8988T (cell line): ENCODE results near the gene SMOC1.

Experiments
- DNase-seq: peaks from one replicate; pipeline ENCODE4 v3.0.0; 2011

Gene SMOC1

DNA sequence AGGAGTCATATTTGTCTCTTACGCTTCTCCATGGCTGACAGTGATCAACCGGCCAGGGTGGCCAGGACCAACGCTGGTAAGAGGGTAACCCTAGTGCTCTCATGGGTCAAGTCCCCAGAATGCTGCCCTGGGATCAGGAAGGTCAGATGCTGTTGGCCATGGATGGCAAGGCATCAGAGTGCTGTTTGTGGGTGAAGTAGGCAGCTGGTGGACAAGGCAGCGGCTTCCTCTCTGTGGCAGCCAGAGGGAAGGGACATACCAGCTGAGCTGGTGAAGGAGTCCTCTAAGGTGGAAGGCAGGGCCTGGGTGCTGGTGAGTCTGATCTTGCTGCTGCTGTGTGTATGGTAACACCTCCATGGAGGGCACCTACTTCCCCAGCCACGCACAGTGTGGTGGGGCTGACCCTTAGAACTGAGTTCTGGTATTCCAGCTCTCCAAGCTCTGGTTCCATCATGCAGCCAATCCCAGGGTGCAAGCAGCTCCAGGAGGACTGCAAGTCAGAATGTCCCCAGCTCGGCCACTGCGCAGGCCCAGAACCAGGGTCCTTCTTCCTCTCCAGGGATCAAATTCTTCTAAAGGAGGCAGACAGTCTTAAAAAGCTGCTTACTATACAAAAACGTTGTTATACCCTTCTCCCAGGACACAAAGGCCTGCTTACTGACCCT, 13.4 kb upstream of the SMOC1 start:
- no peak for DNase-seq

DNA sequence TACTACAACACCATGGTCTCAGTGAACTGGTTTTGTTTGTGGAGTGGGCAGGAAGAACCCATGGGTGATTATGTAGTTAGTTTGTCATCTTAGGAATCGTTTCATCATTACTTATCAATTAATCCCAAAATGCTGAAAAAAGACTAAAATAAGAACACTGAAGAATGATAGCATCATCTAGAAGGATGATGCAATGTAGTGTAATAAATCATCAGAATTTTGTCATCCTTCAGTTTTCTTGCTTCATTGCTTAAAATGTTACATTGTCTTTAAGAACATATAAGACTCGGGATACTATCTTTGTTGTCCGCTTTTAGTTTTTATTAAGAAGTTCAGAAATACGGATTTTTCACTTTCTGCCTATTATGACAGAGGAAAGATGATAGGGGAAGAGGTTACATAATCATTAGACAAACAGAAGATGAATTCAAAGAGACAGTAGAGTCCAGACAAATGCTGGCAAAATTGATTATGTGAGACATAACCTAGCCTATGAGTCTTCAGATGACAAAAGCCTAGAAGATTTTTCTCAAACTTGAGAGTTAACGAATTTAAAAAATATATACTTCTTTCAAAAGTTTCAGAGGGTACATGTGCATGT, 10.8 kb upstream of the SMOC1 start:
- no peak for DNase-seq

DNA sequence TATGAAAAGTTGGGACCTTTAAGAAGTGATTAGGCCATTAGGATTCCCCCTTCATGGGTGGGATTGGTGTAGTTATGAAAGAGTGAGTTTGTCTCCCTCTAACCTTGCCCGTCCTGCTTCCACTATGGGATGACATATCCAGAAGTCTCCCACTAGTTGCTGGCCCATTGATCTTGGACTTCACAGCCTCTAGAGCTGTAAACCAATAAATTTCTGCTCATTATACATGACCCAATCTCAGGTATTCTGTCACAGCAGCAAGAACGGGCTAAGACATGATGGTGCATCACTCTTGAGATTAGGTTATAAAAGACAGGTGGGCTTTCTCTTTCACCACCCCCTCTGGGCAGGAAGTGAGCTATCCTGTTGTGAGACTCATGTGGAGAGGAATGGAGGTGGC, 8.6 kb upstream of the SMOC1 start:
- DNase-seq: no peak

DNA sequence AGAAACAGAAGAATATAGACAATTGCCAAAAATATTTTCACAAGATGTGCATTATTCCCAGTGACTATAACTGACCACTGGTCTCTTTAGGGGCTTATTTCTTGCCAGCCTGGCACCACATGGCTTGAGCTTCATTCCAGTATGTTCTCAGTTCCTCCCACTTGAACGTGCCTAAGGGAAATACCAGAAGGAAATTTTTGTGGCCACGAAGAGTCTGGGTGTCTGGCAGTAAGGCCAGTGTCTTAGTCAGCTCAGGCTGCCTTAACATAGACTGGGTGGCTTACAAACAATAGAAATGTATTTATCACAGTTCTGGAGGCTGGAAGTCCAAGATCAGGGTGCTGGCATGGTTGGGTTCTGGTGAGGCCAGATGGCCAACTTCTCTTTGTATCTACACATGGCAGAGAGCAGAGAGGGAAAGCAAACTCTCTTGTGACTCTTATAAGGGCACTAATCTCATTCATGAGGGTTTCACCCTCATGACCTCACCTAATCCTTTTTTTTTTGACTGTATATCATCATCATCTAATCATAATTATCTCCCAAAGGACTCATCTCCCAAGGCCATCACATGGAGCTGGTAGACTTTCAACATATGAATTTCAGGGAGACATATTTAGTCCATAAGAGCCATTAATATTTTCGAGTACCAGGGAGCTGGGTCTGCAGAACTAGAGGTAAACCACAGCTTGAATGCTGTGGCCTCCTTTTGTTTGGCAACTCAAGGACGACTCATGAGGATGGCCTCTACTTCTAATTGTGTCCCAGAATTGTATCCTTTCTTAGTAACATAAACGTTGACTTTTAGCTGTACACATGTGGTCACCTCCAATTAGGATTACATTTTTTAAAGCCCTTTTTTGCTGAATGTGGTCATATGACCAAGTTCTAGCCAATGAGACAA, 5.1 kb upstream of the SMOC1 start:
- DNase-seq: no peak

DNA sequence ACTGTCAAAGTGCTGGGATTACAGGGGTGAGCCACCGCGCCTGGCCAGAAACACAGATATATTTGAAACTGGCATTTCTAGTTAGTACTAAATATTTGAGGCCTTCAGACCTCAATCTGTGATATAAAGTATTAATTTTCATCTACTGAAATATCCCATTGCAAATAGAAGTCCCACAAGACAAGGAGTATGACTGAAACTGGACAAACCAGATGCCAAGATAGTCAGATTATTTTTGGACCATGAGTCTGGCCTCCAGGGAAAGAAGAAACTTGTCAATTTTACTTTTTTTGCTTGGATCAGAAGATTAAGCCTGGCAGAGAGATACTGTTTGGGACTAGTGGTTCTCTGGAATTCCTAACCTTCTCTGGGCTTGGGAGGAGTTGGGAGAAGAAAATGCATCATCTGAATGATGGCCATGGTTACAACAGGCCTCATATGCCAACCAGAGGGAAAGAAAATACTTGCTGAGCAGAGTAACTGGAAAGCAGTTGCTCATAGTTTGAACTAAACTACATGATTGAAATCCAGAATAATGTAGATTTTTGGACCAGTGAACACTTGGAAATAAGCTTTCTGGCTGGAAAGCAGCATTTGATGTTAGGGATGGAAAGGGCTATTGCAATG, 2.9 kb upstream of the SMOC1 start:
- no peak for DNase-seq

DNA sequence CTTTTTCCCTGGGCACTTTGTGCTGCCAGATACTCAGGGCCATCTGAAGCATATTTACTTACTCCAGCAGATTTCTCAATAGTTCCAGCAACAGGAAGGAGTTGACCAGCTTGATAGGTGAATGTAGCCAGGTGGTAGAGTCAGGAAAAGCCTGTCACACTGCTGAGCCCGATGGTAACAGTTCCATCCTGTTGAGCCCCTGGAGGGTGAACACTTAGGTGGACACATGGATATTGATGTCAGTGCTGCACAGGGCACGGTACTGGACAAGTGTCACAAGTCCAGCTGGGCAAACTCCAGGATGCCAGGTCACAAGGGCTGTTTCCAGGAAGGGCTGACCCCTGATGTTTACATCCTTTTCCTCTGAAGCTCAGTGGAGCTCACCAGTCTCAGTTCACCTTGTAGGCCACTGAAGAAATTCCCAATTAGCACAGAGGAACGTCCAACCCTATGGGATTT, 2.3 kb upstream of the SMOC1 start:
- no peak for DNase-seq

DNA sequence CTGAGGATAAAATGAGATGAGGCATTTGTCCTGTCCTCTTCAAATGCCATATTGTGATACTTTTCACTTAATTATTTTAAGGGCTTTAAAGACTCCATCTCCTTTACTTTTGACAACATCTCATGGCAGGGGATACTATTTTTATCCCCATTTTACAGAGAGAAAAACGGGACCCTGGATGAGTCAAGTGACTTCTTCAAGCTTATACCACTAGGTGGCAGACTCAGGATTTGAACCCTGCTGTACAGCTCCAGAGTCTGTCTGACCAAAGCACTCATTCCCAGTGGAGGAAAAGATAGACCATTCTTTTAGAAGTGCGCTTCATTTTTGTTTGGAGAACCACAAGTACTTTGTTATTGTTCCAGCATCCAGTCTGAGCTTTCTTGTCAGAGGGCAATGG, 1.7 kb upstream of the SMOC1 start:
- peak; percentile 62 for DNase-seq

DNA sequence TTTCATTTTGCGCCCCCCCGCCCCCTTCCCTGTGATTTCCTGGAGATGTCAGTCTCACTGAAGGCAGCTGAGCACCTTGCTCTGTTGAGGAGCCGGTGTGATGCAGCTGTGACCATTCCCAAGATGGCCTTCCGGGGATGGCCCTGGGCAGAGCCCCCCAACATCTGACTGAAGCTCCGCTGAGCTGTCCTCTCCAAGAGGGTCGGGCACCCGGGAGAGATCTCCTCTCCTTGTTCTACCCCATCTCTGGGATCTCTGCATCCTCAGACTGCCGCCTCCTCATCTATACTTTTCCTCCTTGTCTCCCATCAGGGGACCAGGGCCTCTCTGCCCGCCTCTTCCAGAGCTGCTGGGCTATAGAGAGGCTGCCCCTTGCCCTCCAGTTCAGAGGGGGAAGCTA, 965 bp upstream of the SMOC1 start:
- DNase-seq: no peak

DNA sequence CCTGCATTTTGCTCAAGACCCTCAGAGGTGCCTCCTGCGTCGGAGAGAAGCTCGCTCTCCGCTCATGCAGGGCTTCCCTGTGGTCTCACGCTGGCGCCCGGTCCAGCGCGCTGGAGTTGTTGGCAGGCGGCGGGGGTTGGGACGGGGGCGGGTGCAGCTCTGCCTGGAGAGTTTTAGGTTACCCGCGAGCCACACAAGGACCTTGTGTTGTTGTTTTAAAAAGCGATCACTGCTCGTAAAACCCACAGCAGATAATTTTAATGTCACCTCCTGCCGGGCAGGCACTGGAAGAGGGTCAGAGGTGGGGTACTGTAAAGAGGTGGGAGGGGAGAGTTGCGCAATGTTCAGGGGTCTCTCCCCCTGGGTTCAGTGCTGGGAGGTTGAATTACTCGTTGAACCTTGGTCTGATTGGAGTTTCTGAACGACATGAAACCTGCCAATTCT, 850 bp downstream of the SMOC1 start:
- DNase-seq: no peak

DNA sequence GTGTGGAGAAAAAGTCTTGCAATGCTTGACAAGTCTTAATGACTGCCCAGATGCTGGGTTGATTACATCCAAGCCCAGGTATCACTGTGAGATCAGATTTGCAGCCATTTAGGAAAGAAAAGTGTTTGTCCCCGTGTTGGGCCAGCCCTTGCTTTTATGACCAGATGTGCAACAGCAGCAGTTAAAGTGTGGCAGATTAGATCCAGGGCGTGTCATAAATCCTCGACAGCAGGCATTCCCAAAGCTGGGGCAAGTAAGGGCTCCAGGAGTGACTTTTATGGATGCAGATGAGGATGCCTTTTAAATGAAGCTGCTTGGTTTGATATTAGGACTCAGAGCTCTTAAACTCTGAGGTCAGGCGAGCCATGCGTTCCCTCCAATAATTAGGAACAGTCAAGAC, 1.7 kb downstream of the SMOC1 start:
- DNase-seq: no peak

DNA sequence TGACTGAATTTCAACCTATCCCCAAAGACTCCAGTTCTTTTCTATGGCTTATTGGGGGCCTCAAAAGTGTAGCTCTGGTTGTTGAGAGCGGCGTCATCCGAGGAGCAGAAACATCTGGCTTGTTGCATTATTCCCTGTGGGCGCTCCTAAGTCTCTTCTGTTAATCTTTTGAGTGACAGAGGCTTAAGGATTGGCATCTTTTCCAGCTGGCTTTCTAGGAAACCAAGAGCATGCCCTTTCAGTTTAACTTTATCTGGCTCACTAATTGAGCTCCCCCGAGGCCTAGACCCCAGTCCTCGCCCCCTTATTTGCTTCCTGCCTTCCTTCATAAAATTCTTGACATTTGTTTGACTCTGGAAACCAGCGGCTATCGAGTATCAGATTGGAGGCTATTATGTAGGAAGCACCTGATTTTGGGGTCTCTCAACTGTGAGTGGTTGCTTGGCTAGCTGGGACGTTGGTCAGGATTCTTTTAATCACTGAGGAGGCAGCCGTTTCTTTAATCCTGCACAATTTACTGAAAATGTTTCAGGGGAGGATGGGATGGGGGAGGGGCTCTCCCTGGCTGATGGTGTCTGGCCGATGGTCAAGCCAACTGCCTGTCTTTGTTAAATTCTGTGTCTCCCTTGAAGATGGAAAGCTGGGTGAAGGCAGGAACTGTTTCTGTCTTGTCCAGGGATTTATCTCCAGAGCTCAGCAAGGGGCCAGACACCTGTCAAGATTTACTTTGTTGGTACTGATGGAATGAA, 3.1 kb downstream of the SMOC1 start:
- DNase-seq: no peak

DNA sequence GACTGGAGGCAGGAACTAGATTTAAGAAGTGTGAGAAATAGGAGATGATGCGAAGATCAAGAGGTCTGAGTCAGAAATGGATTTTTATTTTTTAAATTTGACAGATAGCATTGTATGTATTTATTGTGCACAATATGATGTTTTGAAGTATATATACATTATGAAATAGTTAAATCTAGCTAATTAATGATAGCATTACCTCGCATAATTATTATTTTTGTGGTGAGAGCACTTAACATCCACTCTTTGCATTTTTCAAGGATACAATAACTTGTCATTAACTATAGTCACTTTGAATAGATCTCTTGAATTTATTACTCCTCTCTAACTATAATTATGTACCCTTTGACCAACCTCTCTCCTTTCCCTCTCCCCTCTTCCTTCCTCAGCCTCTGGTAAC, 3.7 kb downstream of the SMOC1 start:
- no peak for DNase-seq

DNA sequence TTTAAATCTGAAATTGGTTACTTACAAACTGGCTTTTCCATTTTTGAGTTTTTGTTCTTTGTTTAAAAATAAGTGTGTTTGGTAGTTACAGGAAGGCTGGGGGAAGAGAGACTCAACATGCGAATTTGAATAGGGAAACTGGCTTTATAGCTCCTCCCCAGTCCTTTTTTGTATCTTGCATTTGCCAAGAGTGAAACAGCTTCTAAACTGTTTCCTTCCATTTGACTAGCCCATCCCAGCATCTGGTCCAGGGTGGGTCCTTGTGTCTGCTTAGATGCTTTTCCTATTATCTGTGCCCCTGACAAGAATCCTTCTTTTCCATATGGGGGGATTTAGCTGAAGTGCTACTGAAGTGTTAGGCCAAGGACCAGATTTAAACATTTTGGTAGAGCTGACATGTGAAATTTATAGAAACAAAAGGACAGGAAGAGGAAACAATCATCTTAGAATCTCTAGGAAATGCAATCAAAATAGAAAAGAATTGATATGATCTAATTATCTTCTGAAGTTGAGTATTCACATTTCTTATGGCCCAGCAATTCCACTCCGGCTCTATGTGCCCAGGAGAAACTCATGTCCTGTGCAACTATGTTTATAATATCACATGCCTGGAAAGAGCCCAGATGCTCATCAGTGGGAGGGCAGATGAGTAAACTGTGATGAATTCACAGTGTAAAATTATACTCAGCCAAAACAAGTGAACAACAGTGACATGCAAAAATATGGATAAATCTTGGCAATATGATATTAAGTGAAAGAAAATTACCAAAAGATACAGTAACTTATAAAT, 7.4 kb downstream of the SMOC1 start:
- DNase-seq: no peak

DNA sequence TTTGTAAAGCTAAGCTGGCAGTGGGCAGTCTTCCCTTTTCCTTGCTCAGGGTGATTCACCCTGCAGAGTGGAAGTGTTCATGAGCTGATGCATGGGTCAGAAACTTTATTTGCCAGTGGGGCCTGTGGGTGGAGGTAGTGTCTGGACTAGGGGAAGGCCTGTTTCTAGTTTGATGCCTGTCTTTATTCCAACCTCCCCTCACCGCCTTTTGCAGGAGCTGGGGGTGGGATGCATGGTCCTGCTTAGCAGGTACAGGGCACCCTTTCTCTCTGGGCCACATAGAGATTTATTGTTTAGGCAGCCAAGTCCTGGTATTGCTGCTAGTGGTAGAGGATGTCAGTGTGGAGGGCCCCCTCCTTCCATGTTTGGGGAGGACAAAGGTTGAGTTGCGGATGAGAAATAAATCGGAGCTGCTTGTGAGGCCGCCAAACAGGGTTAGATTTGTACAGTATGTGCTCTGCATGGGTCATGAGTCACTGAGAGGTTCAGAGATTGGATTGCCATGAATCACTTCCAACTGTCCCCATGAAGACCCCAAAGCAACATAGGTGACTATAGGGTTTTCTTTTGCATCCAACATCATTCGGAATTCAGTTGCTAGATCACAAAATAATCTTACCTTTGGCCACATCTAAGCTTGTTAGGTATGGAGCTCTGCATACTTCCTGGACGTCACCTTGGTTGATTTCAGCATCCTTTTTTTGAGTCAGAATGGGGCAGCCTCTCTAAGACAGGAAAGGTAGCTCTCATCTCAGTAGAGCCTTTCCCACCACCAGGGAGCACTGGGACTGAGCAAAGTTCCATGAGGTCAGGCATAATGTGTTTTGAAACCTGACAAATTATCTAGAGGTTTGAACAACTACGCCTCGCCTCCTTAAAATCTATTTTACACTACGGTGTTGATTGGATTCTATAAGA, 8.8 kb downstream of the SMOC1 start:
- no peak for DNase-seq

DNA sequence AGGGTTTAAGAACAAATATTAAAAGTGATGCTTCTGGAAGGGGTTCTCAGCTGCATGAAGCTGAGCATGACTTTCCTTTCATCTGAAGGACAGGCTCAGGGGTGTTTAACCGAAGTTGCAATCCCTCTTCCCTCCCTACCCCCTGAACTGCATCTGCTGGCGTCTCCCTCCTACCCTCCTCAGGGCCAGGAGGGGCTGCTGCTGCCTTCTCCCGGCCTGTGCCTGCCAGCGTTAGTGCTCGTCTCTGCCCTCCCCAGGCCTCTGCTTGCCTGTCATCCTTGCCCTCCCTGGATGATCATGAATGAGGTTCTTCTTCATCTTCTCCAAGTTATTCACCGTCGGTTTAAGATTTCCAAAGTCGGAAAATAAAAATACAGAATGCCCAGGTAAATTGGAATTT, 12.2 kb downstream of the SMOC1 start:
- no peak for DNase-seq

DNA sequence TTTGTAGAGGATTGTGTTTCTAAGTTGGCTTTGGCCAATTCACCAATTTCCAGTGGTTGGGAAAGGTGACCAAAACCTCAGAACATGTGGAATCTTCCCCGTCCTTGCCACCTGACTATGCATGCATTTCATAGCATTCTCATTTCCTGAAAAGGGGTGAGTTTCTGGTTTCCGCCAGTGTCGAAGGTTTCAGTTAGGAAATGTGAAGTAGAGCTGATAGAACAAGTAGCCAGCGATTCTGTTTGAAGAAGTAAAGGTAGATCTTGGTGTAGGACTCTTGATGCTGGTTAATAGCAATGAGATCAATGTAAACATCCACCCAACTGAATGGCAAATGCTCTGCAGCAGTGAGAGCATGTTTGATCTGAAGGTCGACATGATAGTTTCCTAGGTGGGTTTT, 15.9 kb downstream of the SMOC1 start:
- no peak for DNase-seq

DNA sequence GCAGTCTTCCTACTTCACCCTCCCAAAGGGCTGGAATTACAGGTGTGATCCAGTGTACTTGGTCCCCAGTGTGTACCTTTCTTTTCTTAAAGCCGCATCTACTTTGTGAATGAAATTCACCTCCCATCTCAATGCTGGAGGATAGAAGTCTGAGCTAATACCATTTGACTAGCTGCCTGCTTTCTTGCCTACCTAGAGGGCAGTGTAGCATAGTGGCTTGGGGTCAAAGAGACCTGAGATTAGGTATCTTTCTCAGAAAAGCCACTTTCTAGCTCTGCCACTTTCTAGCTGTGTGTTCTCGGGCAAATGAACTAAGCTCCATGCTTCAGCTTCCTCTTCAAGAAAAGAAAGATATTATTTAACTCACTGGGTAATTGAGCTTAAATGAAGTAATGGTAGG, 16.9 kb downstream of the SMOC1 start:
- no peak for DNase-seq

DNA sequence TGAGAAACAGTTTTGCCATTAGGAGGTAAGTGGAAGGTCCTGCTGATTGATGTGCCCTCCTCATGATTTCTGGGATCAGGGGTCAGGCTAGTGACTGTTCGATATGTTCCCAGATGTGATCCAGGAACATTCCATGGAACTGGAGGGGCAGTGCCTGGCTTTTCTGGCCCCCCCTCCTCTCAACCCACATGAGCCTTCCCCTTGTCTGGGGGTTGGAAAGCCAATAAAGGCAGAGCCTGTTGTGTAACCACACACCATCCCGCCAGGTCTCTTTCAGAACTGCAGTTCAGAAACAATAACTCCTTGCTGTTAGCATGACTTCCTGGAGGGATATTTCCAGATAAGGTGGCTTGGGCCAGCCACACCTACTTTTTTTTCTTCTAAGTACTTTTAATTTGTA, 17.8 kb downstream of the SMOC1 start:
- DNase-seq: no peak

DNA sequence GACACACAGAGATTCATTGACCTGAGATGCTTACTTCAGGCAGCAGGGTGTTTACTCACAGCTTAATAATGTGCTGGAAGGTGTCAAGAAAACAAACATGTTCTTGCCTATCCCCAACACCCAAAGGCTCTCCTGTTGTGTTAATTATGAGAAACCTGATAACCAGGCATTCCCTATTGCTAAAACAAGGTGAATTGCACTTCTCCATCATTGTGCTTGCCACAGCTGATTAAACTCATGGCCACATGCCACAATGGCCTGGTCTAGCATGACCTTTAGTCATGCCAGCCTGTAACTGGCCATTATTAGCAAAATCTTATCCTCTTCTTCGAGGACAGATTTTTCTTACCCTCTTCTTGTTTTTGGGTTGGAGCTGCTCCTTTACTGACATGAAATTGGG, 21.4 kb downstream of the SMOC1 start:
- DNase-seq: no peak

DNA sequence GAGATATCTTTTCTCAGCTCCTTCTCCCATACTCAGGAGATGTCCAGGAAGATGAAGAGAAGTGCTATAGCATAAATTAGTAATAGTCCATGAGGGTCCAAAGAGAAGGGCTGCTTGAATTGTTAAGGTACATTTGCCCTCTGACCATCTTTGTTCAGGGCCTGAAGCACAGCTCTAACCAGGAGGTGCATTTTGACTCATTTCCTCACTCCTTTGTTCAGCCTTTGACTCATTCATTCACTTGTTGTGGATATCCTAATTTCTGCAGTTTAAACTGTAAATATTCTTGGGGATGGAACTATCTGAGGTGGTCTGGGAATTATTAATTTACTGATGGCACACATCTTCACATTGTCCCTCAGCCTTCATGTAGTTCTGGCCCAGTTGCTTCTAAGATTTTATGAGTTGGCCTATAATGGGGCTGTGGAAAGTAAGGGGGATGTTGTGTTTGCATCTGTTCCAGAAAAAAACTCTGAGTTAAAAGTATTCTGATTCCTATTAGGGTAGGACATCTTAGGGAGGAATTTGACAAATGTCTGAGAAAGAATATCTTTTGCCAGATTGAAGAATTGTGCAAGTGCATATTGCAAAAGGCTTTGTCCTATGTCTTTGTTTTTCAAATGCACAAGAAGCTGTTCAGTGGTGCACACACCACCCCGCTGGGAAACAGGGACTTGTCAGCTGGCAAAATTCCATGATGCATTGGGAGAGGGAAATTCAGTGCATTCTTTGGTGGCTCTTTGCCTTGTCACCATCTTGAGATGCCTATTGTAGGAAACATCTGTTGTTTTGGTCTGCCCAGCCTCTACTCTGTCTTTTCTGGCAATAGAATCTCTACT, 22.1 kb downstream of the SMOC1 start:
- no peak for DNase-seq
